LNCaP clone FGC (cell line): ENCODE measurements around the gene ITPRID1.
"Not testable (repeated sequence)": the region's sequence is repeated elsewhere in the genome, so short reads cannot be mapped to it uniquely, and the experiment has no call there.

Experiments used
- DNase-seq: peaks from one replicate; pipeline ENCODE4 v3.0.0-alpha.2; 2011; ENCODE audit warnings: low read depth
- H3K4me3 ChIP-seq: 2 replicates; pipeline ENCODE4 v1.5.1; 2011; ENCODE audit warnings: mild to moderate bottlenecking, low read depth, low read length, control low read depth
- TF ChIP-seq, protein P1 (sequence below): IDR thresholded peaks from 2 replicates; pipeline ENCODE4 v1.5.1; 2012; ENCODE audit warnings: mild to moderate bottlenecking; ENCODE audit not compliant: control insufficient read depth, insufficient read depth; ENCODE audit errors: extremely low read depth

Gene ITPRID1

DNA sequence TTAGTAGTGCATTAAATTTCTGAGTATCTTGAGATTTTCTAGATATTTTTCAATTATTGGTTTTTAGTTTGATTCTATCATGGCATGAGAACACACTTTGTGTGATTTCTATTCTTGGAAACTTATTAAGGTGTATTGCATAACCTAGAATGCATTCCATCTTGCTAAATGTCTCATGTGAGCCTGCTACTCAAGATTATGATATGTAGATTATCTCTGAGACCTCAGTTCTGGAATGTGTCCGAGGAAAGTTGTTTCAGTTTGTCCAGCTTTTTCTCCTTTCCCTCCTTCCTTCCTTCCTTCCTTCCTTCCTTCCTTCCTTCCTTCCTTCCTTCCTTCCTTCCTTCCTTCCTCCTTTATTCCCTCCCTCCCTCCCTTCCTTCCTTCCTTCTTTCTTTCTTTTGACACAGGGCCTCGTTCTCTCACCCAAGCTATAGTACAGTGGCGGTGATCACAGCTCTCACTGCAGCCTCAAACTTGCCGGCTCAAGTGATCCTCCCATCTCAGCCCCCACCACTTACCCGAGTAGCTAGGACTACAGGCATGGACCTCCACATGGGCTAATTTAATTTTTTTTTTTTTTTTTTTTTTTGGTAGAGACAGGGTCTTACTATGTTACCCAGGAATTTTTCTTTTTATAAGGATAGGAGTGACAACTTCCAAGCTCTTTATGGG lies 7.6 kb downstream of the ITPRID1 start:
- TF ChIP-seq, protein P1, sequence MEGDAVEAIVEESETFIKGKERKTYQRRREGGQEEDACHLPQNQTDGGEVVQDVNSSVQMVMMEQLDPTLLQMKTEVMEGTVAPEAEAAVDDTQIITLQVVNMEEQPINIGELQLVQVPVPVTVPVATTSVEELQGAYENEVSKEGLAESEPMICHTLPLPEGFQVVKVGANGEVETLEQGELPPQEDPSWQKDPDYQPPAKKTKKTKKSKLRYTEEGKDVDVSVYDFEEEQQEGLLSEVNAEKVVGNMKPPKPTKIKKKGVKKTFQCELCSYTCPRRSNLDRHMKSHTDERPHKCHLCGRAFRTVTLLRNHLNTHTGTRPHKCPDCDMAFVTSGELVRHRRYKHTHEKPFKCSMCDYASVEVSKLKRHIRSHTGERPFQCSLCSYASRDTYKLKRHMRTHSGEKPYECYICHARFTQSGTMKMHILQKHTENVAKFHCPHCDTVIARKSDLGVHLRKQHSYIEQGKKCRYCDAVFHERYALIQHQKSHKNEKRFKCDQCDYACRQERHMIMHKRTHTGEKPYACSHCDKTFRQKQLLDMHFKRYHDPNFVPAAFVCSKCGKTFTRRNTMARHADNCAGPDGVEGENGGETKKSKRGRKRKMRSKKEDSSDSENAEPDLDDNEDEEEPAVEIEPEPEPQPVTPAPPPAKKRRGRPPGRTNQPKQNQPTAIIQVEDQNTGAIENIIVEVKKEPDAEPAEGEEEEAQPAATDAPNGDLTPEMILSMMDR, result no peak

DNA sequence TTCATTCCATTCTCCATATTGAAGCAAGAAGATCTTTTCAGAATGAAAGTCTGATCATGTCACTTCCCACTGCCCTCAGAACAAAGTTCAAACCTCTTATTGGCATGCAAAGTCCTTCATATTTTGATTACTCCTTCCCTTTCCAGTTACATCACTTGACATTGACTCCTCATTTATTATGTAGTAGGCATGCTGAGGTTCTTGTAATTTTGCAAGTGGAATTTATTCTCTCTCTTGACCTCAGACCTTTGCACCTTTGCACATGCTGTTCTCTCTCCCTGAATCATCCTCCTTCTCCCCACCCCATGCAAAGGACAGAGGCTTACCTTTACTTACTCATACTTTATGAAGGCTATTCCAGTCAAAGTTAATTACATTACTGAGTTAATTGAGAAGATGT lies 13.0 kb downstream of the ITPRID1 start:
- DNase-seq, result no peak
- TF ChIP-seq, protein P1, result no peak
- no peak overlapping the region for H3K4me3 ChIP-seq

More for the DNA sequence above, 7.6 kb downstream of the ITPRID1 start:
- H3K4me3 ChIP-seq, result no peak overlapping the region
- DNase-seq, result no peak

GRCh38 chr7:31529103-31529502 lies 15.2 kb downstream of the ITPRID1 start:
- TF ChIP-seq, protein P1, result no peak
- DNase-seq, result no peak
- H3K4me3 ChIP-seq, result no peak overlapping the region

DNA sequence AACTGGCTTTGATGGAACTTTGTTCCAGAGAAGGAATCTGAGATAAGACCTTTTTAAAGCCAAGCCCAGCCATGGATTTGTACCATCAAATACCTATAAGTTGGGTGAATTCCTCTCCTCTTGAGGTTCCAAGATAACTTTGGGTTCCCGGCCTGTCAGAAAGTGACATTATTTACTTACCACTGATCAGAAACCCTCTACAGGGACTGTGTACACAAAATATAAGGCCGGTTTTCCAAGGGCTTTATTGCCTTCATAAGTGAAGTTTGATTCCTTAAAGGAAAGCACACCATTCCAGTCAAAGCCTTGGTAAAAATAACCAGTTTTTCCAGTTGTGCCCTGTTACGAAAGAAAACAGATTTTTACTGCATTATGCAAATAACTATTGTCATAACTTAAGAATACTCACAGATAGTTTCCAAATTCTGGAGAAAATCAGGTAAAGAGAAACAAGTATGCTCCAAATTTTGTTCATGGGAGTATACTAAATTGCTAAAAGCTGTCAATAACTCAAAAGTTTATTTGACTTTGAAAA lies 26.8 kb downstream of the ITPRID1 start:
- DNase-seq, H3K4me3 ChIP-seq: not testable (repeated sequence)

DNA sequence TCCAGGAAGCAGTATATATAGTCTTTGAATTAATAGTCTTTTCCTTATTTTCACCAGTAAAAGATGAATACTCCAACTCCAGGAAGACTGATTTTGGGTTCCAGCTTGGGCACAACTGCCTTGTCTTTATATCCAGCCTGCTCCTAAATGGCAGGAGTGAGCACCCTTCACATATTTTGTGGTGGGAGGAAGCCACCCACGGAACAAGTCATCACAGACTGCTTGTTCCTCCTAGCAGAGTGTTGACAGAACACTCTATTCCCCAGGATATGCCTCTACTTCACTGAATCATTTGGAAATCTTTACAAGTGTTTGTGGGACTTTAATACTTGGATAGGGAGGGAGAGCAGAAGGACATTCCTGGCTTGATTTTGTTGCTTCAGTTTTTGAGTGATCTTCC lies 31.7 kb downstream of the ITPRID1 start:
- no peak overlapping the region for H3K4me3 ChIP-seq
- TF ChIP-seq, protein P1, result no peak
- DNase-seq, result no peak

DNA sequence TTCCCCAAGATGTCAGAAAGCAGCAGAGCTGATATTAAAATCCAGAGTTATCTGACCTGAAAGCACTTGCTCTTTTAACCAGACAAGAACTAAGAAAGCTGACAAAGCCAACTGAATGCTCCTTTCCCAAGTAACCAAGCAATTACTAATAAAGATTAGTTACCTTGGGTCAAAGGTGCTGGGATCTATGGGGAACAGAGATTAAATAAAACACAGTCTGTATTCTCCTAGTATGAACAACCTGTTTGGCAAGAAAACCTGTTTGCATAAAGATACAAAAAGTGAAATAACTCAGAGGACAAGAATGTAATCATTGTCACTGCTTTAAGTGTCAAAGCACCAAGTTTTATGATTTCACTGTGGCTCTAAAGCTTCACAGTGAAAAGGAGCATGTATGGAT lies 35.7 kb downstream of the ITPRID1 start:
- TF ChIP-seq, protein P1, result no peak
- no peak for DNase-seq

GRCh38 chr7:31550432-31550831 lies 36.5 kb downstream of the ITPRID1 start:
- TF ChIP-seq, protein P1, result no peak
- no peak for DNase-seq
- no peak overlapping the region for H3K4me3 ChIP-seq

More for the DNA sequence above, 35.7 kb downstream of the ITPRID1 start:
- no peak overlapping the region for H3K4me3 ChIP-seq
